Large intestine (tissue), 3 donors: Measurements from ENCODE around the gene ABCA1. TPM values are rescaled to one million over a fixed set of nuclear protein-coding genes. Genes with fewer than 3 reads are reported as not detected.

Source experiments
- DNase-seq, 2 donors: peaks; one replicate each; pipeline versions ENCODE4 v3.0.0 to v3.0.0-alpha.2; 2013
- H3K27ac ChIP-seq: one replicate; pipeline ENCODE4 v1.5.1; 2013; ENCODE audit warnings: low read length
- H3K27me3 ChIP-seq: 2 replicates; pipeline ENCODE4 v1.6.1; 2013; ENCODE audit warnings: low read length; ENCODE audit not compliant: control insufficient read depth, insufficient read depth
- H3K36me3 ChIP-seq: 2 replicates; pipeline ENCODE4 v1.6.1; 2013; ENCODE audit warnings: low read length; ENCODE audit not compliant: control insufficient read depth, insufficient read depth
- H3K4me1 ChIP-seq: one replicate; pipeline ENCODE4 v1.6.1; 2013; ENCODE audit warnings: low read length; ENCODE audit not compliant: control insufficient read depth, insufficient read depth
- H3K4me3 ChIP-seq: one replicate; pipeline ENCODE4 v1.5.1; 2013; ENCODE audit warnings: low read length
- H3K9me3 ChIP-seq: one replicate; pipeline ENCODE4 v1.6.1; 2013; ENCODE audit warnings: mild to moderate bottlenecking, low read depth, low read length, moderate library complexity; ENCODE audit not compliant: control insufficient read depth
- WGBS: methylation state at CpG from one replicate; pipeline ENCODE4 v1.1.5; 2013; ENCODE audit warnings: low lambda C conversion rate; ENCODE audit not compliant: insufficient coverage; 5-methylcytosine and 5-hydroxymethylcytosine counted together
- polyA plus RNA-seq: library from polyadenylated mRNA; unstranded; fragments of 120-200 nt; gene quantifications from one replicate; pipeline ENCODE4 v1.2.1, GENCODE V29; 2013

The ABCA1 gene
- polyA plus RNA-seq, 1 donor = 8.6 TPM

- WGBS = 100% methylated on average over 1 of the region's 1 CpG
- Histone ChIP-seq H3K9me3 (no peaks in the 10 kb centered on the region), H3K4me1 (no peaks in the 10 kb centered on the region), H3K36me3 (peaks cover 23% of the 10 kb centered on the region), H3K27me3 (no peaks in the 10 kb centered on the region), H3K27ac (no peak overlapping the region), H3K4me3 (no peak overlapping the region)
- no peak for DNase-seq
These were observed 147.1 kb downstream of the ABCA1 start for GRCh38 chr9:104780796-104781395.

GRCh38 chr9:104779946-104780535, 147.9 kb downstream of the ABCA1 start:
- Histone ChIP-seq H3K9me3 (no peaks in the 10 kb centered on the region), H3K4me1 (no peaks in the 10 kb centered on the region), H3K36me3 (peaks cover 15% of the 10 kb centered on the region), H3K27ac (no peak overlapping the region), H3K4me3 (no peak overlapping the region), H3K27me3 (no peaks in the 10 kb centered on the region)
- WGBS = 100% methylated on average over 2 of the region's 9 CpGs
- no peak for DNase-seq

GRCh38 chr9:104779334-104779733, 148.6 kb downstream of the ABCA1 start:
- H3K9me3 ChIP-seq = no peaks in the 10 kb centered on the region
- no peaks in the 10 kb centered on the region for H3K27me3 ChIP-seq
- WGBS = no CpG with 5 or more reads among the region's 1 CpG
- no peak overlapping the region for H3K27ac ChIP-seq
- H3K36me3 ChIP-seq = peaks cover 11% of the 10 kb centered on the region
- H3K4me1 ChIP-seq = no peaks in the 10 kb centered on the region
- no peak overlapping the region for H3K4me3 ChIP-seq
- no peak for DNase-seq

GRCh38 chr9:104778802-104779201, 149.2 kb downstream of the ABCA1 start:
- Histone ChIP-seq H3K9me3 (no peaks in the 10 kb centered on the region), H3K27ac (no peak overlapping the region), H3K4me1 (no peaks in the 10 kb centered on the region), H3K4me3 (no peak overlapping the region), H3K27me3 (no peaks in the 10 kb centered on the region), H3K36me3 (peaks cover 7% of the 10 kb centered on the region)
- 79% methylated on average over 2 of the region's 4 CpGs for WGBS
- no peak for DNase-seq

- no peak for DNase-seq
- no peaks in the 10 kb centered on the region for H3K9me3 ChIP-seq
- no CpG with 5 or more reads among the region's 1 CpG for WGBS
- H3K36me3 ChIP-seq = no peaks in the 10 kb centered on the region
- H3K4me3 ChIP-seq = no peak overlapping the region
- no peak overlapping the region for H3K27ac ChIP-seq
- no peaks in the 10 kb centered on the region for H3K4me1 ChIP-seq
- no peaks in the 10 kb centered on the region for H3K27me3 ChIP-seq
These were observed 151.2 kb downstream of the ABCA1 start for GRCh38 chr9:104776797-104777196.

- DNase-seq = no peak
- H3K27ac ChIP-seq = no peak overlapping the region
- no peaks in the 10 kb centered on the region for H3K27me3 ChIP-seq
- H3K9me3 ChIP-seq = no peaks in the 10 kb centered on the region
- no peak overlapping the region for H3K4me3 ChIP-seq
- H3K36me3 ChIP-seq = no peaks in the 10 kb centered on the region
- 100% methylated on average over 1 of the region's 2 CpGs for WGBS
- H3K4me1 ChIP-seq = no peaks in the 10 kb centered on the region
These were observed 152.0 kb downstream of the ABCA1 start for GRCh38 chr9:104775976-104776375.

GRCh38 chr9:104775574-104775936, 152.4 kb downstream of the ABCA1 start:
- no peaks in the 10 kb centered on the region for H3K27me3 ChIP-seq
- H3K4me1 ChIP-seq = no peaks in the 10 kb centered on the region
- no peak overlapping the region for H3K27ac ChIP-seq
- no peaks in the 10 kb centered on the region for H3K9me3 ChIP-seq
- H3K36me3 ChIP-seq = no peaks in the 10 kb centered on the region
- no peak for DNase-seq
- H3K4me3 ChIP-seq = no peak overlapping the region

- 97% methylated on average over 6 of the region's 11 CpGs for WGBS
- Histone ChIP-seq H3K36me3 (no peaks in the 10 kb centered on the region), H3K27me3 (no peaks in the 10 kb centered on the region), H3K4me3 (no peak overlapping the region), H3K27ac (no peak overlapping the region), H3K9me3 (no peaks in the 10 kb centered on the region), H3K4me1 (no peaks in the 10 kb centered on the region)
- DNase-seq = no peak
These were observed 153.0 kb downstream of the ABCA1 start for GRCh38 chr9:104774831-104775573.

- H3K27me3 ChIP-seq = no peaks in the 10 kb centered on the region
- no peaks in the 10 kb centered on the region for H3K9me3 ChIP-seq
- no peak overlapping the region for H3K4me3 ChIP-seq
- no peak overlapping the region for H3K27ac ChIP-seq
- no peaks in the 10 kb centered on the region for H3K36me3 ChIP-seq
- no CpG with 5 or more reads among the region's 1 CpG for WGBS
- H3K4me1 ChIP-seq = no peaks in the 10 kb centered on the region
- no peak for DNase-seq
These were observed 153.8 kb downstream of the ABCA1 start for GRCh38 chr9:104774132-104774531.

- Histone ChIP-seq H3K36me3 (no peaks in the 10 kb centered on the region), H3K27ac (no peak overlapping the region), H3K9me3 (no peaks in the 10 kb centered on the region), H3K4me1 (no peaks in the 10 kb centered on the region), H3K27me3 (no peaks in the 10 kb centered on the region), H3K4me3 (no peak overlapping the region)
- no peak for DNase-seq
- WGBS = 100% methylated on average over 1 of the region's 5 CpGs
These were observed 155.0 kb downstream of the ABCA1 start for GRCh38 chr9:104772714-104773510.
